Inferior parietal cortex (tissue), 1 donor: ENCODE data around the gene ZBTB26.

Source experiments
- DNase-seq: peaks from one replicate; pipeline ENCODE4 v3.0.0-alpha.2; 2016; ENCODE audit errors: extremely low spot score

Gene ZBTB26, protein sequence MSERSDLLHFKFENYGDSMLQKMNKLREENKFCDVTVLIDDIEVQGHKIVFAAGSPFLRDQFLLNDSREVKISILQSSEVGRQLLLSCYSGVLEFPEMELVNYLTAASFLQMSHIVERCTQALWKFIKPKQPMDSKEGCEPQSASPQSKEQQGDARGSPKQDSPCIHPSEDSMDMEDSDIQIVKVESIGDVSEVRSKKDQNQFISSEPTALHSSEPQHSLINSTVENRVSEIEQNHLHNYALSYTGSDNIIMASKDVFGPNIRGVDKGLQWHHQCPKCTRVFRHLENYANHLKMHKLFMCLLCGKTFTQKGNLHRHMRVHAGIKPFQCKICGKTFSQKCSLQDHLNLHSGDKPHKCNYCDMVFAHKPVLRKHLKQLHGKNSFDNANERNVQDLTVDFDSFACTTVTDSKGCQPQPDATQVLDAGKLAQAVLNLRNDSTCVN

DNA sequence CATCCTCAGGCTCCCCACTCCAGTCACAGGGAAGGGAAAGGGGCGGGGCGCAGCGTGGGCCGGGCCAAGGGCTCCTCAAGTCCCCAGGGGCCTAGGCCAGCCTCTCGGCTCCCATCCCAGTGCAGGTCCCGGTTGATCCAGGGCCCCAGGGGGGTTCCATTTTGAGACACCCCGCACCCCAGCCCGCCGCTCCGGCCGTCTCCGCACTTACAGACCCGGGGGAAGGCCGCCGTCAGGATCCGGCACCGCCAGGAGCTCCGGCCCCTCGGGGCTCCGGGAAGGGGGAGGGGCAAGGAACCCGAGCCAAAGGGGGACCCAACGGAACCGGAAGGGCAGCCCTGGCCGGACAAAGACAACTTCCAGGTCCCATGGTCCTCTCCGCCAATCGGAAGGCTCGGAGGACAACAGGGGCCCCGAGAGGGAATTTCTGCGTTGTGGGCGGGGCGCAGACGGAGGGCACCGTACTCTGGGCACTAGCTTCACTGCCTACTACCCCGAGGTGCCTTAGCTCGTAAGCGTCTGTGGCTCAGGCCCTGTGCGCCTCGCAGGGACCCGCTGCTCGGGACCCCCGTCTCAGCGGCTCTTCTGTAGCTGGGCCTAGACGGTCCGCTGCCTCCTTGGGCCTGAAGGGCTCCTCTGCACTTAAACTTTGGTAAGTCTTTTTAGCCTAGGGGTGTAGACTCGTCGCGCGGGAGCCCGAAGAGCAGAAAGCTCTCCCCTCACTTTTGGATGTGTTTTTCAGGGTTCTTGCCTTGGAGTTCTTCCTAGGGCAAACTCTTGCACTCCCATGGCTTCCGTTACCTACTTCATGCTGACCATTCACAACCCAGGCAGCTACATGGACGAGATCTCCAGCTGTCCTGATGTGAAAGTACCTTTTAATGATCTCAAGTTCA, at the start of gene ZBTB26:
Gene ZBTB26 (minus strand): TSS at position 287 of the 896 bp plus-strand sequence. CDS start 11,578 bp downstream, outside the sequence.
- DNase-seq: peak; percentile 97

DNA sequence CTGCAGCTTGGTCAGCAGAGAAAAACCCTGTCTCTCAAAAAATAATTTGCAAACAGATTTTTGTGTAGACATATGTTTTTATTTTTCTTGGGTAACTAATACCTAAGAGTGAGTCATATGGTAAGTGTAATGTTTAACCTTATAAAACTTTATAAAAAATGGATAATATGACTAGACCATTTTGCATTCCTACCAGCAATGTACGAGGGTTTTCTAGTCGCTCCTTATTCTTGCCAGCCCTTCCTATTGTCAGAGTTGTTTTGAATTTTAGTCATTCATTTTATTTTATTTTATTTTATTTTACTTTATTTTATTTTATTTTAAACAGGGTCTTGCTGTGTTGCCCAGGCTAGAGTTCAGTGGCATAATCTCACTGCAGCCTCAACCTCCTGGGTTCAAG, 47.3 kb upstream of the ZBTB26 start:
- no peak for DNase-seq

DNA sequence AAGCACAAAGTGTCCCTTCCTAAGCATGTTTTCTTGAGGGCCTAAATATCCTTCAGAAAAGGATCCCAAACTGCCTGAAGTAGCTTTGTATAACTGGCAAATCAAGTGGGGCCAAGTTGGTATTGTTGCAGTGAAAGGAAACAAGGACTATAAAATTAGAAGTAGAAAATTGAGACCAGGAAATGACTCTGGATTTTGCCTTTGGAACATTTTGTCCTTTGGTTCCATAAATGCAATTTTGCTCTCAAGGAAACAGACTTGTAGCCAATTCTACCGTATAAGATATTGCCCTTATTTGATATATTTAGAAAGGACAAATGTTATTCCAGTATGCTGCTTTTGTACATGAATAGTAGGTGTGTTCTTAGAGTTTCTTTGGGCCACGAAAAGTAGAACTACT, 43.9 kb upstream of the ZBTB26 start:
- no peak for DNase-seq

DNA sequence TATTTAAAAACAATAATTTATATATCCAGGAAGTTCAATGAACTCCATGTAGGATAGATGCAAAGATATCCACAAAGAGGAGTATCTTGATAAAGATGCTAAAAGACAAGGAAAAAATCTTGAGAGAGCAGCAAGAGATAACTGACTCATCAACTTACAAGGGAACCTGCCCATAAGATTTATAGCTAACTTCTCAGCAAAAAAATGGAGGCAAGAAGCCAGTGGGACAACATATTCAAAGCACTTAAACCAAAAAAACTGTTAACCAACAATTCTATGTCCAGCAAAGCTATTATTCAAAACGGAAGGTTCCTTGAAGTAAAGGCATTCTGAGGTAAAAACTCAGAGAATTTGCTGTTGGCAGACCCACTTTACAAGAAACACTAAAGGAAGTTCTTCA, 29.8 kb upstream of the ZBTB26 start:
- no peak for DNase-seq

DNA sequence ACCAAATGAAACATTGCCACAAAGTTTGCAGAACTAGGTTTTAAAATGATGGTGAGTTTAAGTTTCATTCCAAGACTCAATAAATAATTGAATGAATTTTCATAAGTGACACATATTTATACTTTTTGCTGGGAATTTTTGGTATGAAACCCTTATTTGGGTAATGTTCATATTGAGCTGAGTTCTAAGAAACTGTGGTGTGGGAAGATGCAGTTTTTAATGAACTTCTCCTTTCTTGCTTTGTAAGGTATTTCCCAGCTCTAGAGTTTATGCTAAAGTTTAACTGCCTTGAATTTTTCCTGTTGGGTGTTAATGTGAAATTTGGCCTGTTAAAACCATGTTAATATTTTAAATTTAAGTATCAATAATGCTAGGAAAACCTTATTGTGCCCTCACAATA, 24.6 kb upstream of the ZBTB26 start:
- DNase-seq: no peak

DNA sequence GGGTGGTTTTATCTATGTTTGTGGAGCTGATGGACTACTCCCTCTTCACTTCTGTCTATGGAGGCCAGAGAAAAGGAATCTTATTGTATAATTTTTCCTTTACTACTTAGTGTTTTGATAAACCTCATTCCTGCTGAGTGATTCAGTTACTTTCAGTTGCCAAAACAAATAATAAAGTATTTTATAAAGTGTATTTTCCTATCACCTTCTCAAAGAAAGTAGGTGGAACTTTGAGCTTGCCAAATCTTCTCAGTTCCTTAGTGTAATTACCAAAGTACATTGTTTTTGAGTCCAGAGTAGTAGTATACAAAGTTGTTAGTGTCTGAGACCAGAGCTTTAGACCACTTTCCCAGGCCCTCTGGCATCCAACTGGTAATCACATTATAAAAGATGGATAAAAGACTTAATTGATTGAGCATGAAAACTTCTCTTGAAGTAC, 23.0 kb upstream of the ZBTB26 start:
- no peak for DNase-seq

DNA sequence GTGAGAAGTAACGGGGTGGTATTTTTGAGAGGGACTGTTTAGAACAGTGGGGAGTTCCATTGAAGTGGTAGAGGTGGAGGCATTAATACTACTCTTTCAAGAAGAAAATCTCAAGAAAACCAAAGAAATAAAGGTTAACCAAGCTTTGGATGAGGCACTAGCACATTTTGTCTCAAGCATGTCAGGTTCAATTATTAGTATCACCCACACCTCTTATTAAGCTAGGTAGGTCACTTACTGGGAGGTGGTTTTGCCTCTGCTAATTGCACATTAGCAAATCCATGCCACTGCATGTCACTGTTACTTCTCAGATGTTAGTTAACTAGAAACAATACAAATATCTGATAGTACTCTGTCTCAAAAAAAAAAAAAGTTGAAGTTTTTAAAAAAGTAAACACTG, 19.7 kb upstream of the ZBTB26 start:
- no peak for DNase-seq

DNA sequence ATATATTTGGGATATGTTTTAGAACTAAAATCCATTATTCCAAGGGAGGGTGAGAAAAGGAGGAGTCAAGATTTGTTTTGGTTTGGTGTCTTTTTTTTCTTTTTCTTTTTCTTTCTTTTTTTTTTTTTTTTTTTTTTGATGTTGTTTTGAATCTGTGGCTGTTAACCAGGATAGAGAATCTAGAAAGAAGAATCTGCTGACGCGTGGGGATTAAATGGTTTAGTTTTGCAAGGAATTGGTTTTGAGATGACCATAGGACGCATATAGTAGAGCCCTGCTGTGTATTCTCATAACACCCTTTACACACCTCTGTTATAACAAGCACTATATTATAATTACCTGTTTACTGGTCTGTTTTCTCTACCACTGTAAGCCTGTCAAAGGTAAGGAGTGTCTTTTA, 19.0 kb upstream of the ZBTB26 start:
- DNase-seq: no peak

DNA sequence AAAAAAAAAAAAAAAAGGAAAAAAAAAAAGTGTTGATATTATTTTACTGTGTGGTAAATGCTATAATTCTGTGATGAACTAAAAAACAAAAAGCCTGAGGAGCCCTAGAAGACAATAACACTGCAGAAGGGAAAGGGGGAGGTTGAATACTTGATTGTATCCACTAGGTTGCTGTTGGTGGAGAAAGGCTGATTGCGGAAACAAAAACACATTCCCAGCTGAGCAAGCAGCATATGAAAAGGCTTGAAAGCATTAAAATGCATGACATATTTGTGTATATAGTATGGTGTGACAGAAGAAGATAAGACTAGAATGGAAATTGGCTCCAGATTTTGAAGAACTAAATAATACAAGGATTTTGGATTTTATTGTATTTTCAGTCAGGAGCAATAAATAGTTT, 18.4 kb upstream of the ZBTB26 start:
- no peak for DNase-seq

DNA sequence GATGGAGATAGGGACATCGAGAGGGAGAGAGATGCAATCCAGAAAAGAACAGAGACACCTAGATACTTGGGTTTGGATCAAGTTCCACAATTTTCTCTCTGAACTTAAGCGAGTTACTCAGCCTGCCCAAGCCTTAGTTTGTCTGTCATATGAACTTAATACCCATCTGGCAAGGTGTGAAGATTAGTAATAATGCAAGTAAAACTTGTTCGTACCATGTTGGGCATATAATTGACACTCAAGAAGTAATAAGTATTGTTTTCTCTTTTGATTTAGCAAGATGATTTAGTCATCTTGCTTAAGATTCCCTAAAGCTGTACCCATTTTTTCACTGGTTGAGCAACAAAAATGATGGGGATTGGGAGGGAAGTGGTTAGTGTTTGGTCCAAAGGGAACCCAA, 17.0 kb upstream of the ZBTB26 start:
- DNase-seq: no peak

DNA sequence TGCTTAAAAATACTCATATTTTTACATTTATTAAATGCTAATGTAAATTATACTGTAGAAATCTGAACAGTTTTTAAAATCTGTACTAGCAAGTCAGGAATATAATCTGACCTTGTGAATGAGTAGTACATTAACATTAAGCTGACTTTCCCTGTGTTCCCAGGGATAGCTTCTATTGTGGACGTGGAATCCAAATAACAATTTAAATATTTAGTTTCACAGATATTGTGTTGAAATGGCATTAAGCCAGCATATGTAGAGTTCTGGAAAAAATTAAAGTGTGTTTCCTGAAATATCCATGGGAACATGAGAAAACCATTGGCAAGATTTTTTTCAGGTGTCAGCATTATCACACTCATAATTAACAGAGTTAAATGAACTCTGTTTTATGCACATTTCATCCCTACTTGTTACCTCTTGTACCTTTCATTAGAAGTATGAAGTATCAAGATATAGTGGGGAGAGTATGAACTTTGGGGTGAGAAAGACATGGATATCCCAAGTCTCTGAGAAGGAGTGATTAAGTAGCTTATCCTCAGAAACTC, 15.2 kb upstream of the ZBTB26 start:
- DNase-seq: no peak

DNA sequence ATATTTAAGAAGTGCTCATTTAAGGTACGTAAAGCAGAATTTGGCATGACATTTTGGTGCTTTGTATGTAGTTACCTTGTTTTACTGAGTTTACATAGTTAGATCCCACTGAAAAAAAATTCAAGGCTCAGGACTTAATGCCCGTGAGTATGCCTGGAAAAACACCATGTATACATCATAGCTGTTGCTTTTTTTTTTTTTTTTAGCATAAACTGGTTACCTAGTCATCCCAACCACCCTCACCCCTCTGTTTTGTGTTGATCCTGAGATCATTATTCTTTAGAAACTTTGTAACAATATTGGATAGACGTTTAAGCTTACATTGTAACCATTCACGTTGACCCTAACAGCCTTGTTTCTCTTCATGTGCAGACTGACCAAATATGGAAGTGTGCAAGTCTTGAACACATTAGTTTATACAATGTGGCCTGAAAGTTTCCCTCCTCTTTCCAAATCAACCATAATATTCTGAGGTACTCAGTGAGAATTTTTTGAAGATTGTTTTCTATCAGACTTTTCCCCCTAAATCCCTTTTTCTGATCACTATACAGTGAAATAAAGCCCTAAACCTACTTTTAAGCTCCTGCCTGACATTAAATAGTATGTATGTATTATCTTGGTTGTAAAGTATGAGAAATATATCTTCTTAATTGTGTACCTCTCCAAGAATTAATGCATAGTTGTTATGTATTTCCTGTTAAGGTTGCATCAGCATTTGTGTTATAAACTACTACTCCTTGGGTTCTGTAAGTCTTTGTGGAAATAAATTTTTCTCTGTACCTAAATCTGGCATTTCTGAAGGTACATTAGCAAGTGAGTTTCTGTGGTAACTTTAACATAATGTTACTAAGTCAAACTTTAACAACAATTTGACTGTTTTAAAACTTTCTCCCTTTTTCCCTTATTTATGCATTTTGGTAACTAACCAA, 13.9 kb upstream of the ZBTB26 start:
- DNase-seq: no peak

DNA sequence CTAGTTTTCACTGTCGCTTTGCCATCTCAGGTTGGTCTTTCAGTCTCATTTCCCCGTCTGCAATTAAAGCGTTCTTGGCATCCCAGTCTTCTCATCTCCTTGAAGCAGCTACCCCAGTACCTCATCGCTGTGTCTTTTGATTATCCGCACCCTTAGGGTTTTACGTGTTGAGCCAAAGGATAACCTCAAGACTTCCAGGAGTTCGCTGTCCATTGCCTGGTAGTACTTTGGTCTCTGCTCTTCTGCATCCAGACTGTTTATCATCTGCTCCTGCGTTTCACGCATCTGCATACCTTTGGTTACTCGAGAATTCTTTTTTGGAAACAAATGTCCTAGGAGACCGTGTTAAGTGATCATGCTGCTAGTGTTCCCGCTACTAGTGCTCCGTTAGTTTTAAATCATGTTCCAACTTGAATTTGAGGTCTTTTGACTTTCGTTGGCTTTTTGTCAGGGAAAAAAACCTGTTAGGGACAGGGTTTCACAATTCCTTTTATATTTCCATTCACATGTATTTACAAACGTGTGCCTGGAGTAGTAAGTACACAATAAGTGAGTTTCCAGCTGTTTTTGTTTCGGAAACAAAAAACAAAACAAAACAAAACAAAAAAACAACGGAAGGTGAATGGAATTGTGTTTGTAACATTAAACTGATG, 10.4 kb upstream of the ZBTB26 start:
- DNase-seq: peak; percentile 25

DNA sequence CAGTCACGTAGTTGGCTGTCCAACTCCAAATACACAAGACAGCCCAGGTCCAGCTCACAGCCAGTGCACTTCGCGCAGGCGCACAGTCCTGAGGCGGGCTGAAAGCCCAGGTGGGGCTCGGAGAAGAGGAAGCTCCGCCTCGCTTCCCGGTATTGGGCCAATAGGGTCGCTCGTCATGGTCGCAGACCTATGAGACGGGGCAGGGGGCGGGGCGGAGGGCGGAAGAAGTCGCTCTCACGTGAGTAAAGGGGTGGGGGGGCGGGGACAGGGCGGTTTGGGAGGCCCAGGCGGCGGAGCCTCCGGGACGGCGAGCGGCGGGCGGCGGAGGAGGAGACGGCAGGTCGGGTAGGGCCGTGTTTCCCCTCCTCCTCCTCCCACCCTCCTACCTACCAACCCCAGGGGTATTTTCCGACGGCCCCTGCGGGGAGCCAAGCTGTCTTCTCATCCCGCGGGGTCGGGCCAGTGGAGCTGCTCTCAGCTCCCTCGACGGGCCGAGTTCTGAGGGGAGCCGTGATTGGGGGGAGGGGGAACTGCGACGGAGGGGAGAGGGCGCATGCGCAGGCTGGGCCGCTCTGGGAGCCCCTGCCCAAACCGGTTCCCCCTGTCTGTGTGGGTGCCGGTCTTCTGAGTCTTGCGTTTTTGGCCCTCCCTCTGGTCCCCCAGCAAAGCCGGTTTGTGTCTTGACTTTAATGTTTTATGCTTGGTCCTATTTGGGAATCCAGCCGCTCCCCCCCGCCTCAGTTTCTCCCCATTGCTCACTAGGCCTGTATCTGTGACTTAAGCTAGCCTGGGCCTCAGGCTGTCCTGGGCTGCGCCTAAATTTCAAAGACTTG, 9.7 kb upstream of the ZBTB26 start, which contains the start of gene RABGAP1:
Gene RABGAP1 (plus strand): TSS at position 272 of the 833 bp plus-strand sequence. CDS start 16,040 bp downstream, outside the sequence.
- peak; percentile 99 for DNase-seq

DNA sequence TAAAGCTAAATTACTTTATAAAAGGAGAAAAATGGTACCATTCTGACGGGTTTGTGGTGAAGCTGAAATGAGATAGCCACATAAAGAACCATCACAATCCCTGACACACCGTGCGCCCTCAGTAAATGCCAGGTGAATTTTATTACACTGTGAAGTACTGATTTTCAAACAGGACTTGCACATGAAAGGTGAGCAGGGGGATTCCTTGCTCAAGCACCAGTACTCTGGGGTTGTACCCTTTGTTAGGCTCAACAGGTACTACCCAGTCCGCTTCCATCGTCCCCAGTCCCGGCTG, 9.1 kb upstream of the ZBTB26 start:
- no peak for DNase-seq

DNA sequence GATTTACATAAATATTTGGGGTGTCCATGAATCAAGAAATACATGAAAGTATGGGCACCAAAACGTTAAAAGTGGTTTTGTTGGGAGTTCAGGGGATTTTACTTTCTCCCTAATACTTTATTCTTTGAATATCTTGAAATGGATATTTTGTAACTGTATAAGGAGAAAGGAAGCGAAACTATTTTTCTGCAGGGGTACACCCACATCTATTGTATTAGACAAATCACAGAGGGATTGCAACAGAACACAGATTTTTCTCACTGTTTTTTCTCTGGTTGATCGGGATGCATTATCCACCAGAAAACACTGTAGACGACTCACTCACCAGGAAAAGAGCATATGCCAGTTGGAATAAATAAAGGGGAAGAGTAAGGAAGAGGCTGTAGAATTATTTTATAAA, 8.3 kb upstream of the ZBTB26 start:
- DNase-seq: no peak

DNA sequence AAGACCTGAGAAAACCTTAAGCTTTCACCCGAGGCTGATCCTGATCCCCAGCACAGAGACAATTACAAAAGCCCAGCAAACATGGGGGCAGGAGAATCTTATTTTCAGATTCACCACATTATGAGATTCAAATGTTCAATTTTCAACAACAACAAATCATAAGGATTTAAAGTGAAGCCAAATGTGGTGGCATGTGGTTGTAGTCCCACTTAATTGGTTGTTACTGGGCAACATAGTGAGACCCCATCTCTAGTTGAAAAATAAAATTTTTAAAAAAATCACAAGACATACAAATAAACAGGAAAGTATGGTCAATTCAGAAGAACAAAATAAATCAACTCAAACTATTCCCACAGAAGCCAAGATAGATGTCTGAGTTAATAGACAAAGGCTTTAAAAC, 5.6 kb upstream of the ZBTB26 start:
- DNase-seq: no peak

DNA sequence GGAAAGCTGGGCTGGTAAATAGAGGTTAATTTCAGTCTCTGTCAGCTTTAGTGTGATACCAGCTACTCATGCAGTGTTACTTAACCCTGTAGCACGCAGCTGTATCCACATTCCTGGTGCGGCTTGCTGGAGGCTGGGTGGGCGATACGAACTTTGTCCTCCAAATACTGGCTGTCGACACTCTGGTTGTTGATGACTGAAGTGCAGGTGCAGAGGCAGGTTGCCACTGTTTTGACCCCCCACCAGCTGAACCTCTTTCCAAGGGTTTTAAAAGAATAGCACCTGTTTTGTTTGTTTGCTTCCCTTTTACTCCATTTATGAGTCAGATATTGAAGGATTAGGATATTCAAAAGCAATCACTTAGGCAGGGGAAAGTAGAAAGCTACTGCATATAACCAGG, 5.2 kb upstream of the ZBTB26 start:
- DNase-seq: no peak

DNA sequence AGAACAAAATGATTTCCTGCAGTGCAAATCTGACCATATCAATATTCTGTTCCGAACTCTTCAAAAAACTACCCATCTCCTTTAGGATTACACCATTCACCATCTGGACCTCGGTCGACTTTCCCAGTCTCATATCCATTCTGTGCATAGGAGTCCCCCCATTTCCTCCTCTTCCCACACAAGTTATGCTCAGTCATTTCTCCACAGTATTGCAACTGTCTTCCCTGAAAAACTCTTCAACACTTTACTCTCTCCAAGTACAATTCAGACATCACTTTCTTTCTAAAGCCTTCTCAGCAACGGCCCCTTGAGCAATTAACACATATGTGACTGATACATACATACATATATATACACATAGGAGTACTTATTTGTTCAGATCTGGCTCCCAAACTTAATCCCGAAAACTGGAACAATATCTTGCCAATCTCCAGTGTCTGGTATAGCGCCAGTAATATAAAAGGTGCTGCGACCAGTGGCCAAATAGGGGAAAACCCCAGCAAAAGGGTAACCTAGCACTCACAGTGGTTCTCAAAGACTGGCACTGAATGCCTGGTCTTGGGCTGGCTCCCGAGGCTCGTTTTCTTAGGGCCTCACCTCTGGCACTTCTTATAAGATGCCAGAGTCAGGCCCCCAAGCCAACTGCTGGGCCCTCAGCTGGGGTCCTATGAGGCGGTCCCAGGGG, 629 bp downstream of the ZBTB26 start:
- DNase-seq: no peak
